ENCODE results near the gene MAPK8. TPM values are rescaled to one million over a fixed set of nuclear protein-coding genes. Genes with fewer than 3 reads are reported as not detected.

Gene MAPK8
- total RNA-seq, 1 donor from 2014 or later, result 22.4 TPM

DNA sequence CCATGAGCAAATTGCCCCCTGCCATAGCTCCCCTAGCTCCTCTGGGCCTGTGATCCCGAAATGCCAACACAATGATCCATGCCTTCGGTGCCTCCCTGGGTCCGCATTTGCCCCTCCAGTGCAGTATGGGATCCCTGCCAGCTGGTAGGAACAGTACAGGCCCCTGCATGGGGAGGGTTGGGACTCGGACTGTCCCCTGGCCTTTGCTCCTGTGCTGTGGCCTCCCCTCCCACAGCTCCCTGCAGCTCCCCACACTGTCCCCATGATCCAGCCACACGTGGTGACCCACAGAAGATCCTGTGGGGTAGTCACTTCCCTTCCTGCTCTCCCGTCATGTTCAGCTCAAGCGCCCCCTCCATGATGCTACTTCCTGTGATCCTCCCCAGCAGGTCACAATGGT, 140.3 kb downstream of the MAPK8 start:
- ATAC-seq (no peak), DNase-seq (ENCODE audit: low spot score) (no peak)

DNA sequence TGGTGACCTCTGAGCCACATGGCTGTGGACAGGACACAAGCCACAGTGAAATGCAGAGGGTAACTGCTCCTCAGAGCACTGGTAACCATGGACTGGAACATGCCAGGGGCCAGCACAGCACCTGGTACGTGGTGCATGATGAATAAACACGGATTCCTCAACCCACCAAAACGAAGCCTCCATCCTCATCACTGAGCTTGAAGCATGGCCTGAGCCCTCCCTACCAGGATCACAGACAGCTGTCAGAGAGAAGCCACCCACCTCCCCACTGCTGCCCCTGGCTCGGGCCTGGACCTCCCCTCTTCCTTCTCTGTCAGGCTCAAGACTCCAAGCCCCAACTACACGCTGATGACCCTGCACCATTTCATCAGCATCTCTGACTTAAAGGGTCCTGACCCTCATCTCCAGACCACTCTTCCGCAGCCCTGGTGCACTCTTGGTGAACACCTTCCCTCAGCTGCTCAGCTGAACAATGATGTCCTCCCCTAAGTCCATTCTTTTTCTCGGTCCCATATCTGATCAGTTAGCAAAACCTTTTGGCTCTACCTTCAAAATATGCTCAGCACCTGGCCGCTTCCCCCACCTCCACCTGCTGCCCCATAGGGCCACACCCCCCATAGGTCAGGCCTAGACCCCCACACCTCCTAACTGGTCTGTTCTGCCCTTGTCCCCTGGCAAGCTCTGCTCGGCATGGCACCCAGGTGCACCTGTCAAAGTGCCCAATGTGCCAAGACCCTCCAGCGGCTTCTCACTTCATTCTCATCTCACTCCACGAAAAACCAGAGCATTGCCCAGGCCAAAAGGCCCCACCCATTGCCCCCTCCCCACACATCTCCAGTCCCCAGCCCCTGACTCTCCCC, 141.1 kb downstream of the MAPK8 start:
- no peak for ATAC-seq
- peak; percentile 35 for DNase-seq (ENCODE audit: low spot score)

DNA sequence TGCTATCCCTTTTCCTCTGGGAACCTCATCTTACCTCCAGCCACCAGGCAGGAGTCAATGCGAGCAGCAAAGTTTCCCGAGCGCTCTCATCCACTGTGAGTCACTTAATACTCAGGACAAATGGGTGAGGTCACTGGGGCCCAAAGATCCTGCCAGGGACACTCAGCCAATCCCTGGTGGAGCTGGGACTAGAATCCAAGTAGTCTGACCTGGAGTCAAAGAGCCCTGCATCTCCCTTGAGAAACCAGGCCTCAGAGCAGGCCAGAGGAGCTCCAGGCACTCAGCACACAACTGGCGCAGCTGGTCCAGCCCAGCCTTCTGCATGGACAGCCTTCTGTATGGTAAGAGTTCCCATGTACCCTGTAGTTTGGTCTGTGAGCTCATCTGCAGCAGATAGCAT, 142.3 kb downstream of the MAPK8 start:
- ATAC-seq, result no peak
- DNase-seq (ENCODE audit: low spot score), result no peak

DNA sequence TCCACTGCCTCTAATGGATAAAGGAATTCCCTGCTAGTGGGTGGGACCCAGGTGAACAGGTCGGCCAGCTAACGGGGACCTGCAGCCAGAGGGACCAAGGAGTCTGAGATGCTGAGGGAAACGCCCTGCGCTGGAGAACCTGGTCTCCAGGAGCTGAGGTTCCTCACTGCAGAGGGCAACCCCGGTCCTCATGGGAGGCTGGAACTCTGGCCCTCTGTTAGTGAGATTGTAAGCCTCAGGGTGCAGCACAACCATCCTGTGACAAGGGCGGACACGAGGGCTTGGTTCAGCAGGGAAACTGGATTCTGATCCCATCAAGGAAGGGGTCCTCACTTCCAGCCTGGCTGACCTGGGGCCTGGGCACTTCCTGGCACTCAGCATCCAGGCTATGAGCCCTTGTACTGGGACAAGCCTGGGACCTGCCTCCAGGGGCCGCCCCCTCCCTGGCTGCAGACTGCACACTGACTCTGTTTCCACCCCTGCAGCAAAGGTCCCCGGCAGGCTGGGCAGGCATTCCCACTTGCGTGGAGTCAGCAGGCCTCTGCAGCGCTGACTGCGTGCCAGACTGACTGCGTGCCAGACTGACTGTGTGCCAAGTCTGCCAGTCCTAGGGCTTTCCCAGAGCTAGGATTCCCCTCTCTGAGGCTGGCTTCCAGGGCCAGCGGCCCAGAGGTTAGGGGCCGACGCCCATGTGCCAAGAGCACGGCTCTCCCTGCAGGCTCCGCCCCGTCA, 143.2 kb downstream of the MAPK8 start:
- DNase-seq (ENCODE audit: low spot score) (peak; percentile 43), ATAC-seq (no peak)

DNA sequence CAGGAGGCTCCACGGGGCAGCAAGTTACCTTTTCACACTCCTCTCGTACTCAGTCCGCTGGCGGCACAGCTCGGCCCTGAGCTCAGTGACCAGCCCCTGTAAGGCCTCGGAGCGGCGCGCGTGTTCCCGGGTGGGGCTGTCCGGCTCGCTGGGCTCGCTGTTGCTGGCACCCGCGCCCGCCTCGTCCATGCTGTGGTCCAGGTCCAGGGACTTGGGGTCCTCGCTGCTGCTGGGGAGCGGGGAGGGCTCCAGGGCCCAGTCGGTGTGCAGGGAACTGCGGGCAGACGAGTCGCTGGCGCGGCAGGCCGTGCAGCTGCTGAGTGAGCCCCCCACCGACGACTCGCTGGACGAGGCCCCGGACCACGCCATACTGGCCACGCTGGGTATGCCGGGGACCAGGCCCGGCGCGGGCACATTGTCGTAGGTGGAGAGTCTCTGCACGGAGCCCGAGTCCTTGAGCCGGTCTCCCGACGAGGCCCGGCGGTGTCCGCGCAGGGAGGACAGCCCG, 143.8 kb downstream of the MAPK8 start:
- ATAC-seq (no peak), DNase-seq (ENCODE audit: low spot score) (no peak)

DNA sequence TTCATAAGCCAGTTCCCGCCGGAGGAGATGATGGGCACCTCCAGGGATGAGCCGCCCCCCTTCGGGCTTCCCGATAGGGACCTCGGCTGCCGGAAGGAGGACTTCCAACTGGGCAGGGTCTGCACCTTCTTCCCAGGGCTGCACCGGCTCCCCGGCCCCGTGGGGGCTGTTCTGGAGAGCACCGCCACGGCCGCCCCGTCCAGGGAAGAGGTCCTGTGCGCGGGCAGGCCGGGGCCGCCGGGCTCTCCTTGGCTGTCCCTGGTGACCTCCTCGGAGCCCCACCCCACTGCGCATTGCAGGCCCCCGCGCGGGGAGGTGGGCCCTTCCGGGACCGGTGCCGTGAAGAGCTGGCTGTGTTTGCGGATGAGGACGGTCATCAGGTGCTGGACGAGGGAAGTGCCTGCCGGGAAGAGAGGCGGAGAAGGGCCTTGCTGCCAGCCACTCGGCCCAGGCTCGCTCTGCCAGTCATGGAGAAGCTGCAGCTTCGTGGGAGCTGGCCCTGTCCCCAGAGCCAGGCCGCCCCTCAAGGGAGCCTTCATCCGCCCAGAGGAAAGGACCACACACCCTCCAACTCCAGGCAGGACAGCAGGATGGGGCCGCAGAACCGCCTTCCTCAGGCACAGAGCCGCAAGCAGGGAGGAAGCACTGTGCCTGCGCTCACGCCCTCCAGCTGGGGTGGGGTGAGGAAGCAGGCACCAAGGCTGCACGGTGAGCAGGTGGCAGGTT, 144.4 kb downstream of the MAPK8 start:
- ATAC-seq, result no peak
- DNase-seq (ENCODE audit: low spot score), result peak; percentile 41

DNA sequence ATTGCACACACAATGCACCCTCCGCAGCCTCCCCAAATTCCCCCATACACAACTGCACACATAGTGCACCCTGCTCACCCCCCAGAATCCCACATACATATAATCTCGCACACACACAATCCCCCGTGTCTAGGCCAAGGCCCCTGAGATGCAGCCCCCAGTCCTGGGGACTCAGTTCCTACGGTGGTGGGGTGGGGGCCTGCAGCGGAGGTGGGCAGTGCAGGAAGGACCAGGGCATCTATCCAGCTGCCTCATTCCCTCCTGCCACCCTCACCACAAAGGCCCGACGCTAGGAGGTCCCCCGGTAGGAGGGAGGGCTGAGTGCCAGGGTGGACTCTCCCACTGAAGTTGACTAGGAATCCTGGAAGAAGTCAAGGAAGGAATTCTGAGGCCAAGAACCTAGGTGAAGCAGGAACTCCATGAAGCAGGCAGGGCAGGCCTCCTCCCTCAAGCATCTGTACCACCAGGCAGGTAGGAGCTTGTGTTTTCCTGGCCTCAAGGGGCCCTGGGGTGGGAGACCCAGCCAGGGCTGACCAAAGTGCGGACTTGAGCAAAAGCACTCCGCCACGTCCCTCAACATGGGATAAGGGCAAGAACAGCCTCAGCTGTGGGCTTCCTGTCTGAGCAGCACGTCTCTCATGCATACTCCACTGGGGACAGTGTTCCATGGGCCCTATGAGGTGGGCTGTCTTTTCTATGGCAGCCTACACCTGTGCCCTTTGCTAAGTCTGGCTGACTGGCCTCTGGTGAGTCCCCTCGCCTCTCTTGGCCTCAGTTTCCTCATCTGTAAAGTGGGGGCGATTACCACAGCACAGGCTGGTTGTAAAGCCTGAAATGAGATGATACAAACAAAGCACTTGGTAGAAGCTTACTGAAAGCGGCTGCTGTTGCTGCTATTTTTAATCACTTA, 145.7 kb downstream of the MAPK8 start:
- ATAC-seq (no peak), DNase-seq (ENCODE audit: low spot score) (no peak)

DNA sequence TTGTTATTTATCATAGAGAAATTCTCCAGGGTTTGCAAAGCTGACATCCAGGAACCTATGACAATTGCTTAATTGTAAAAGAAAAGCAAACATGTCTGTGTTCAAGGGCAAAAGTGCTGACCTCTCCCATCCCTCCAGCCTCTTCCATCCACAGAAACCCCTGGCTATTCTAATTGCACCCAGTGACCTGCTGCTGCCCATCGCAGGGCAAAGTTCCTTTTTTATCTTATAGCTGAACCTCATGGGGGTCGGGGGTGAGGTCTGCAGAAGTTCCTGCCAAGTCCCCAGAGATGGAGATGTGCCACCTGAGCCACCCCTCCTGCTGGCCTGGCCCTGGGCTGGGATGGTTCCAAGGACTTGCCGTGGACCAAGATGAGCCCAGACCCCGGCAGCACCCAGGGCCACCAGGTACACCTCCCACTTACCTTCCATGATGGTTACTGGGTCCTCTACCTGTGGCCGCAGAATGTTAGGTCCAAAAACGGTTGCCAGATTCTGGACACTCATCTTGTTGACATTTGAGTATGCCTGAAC, 146.5 kb downstream of the MAPK8 start:
- ATAC-seq (no peak), DNase-seq (ENCODE audit: low spot score) (peak; percentile 36)

DNA sequence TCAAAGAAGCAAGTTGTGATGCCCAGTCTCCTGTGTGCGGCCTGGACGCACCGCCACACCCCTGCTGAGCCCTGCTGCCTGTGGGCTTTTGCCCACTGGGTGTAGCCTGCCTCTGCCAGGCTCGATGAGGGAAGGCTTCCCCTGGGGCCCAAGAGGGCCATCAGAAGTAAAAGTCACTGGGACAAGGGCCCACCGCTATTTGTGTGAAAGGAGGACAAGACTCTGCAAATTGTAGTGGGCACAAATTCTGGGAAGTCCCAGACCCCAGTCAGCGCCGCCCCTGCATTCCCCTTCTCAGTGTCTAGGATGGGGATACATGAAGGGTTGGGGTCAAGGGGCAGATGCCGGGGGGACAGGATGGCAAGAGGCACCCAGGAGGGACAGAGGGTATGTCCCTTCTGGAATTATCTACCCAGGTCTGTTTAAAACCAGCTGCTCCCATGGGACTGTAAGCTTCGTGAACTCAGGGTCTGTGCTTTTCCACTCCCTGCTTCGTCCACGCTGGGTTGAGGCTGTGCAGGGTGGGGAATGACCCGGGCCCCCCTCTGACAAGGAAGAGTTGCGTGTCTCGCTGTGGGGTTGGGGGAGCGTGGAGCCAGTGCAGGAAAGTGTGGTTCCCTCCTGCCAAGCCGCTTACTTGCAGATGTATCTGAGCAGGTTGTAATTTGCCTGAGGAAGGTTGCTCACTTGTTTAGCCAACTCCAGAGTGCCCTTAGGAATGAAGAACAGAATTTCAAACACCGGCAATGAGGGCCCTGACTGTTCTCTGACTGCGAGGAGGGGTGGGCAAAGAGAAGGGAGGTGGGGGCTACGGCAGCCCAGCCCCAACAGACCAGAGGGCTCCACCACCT, 147.2 kb downstream of the MAPK8 start:
- DNase-seq (ENCODE audit: low spot score) (peak; percentile 36), ATAC-seq (no peak)

DNA sequence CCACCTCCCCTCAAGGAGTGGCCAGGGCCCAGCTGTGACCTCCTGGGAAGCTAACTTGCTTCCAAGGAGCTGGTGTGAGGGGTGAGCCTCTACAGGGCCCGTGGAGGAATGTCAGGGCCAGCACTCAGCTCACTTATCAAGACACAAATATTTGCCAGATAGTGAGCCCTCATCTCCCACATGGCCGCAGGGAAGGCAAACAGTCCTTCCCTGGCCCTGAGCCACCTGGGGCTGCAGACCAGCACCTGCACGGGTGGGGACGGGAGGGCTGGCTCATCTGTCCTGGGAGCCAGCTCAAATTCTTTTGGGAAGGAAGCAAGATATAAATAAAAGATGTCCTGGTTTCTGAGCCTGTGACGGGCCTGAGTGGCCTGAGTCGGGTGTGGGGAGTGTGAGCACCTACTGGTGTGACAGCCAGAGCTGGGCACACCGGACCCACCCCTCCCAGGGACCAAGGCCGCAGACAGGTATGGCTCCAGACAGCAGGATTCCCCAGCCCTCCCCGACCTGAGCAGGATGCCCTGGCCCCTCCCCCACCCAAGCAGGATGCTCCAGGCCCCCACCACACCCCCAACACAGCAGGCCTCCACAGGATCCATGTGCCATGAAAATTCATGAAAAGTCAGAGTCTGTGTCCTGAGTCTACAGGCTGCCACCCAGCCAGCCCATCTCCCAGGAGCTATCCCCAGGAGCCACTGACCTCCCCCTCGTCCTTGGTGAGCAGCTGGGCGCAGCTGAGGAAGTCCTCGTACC, 148.0 kb downstream of the MAPK8 start:
- ATAC-seq (no peak), DNase-seq (ENCODE audit: low spot score) (peak; percentile 38)

DNA sequence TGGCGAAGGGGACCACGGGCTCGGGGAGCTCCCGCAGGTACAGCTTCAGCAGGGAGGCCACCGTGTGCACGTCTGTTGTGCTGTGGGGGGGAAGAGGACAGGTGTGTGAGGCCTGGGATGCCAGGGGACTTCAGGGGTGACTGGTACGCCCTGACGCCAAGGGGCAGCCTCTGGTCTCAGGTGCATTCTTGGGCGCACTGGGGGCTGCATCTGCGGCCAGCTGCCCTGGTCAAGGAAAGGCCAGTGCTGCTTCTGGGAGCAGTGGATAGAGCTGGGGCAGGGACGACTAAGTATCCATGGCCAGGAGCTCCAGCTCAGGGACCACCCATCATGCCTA, 148.5 kb downstream of the MAPK8 start:
- peak; percentile 31 for DNase-seq (ENCODE audit: low spot score)
- no peak for ATAC-seq

DNA sequence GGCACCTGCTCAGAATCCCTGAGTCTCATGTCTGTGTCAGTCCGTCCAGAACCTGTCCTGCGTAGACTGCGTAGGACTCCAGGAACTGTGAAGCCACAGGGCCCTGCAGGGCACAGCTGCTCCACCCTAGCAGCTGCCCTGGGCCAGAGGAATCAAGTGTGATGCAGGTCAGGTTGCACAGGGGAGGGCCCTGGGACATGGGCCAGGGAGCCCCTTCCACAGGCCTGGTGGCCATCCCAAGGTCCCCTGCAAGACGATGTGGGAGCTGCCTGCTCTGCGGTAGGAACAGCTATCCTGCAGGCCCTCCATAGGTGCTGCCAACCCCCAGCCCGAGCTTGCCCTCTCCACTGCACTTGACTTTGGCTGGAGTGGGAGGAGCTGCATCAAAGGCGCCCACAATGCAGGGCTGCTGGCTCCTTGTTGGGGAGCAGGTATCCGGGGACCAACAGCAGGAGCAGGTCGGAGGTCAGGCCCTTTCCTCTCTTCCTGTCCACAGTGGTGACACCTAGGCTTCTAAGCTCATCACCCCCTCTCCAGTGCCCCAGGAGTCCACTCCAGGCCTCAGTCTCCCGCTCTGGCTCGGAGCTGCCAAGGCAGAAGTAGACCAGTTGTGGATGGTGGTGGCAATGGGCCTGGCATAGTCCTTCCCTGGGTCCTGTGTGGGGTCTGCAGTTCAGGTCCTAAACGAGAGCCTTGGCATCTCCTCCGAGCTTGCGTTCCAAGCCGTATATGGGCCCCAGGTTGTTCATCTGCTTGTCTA, 149.1 kb downstream of the MAPK8 start:
- DNase-seq (ENCODE audit: low spot score) (peak; percentile 34), ATAC-seq (no peak)

DNA sequence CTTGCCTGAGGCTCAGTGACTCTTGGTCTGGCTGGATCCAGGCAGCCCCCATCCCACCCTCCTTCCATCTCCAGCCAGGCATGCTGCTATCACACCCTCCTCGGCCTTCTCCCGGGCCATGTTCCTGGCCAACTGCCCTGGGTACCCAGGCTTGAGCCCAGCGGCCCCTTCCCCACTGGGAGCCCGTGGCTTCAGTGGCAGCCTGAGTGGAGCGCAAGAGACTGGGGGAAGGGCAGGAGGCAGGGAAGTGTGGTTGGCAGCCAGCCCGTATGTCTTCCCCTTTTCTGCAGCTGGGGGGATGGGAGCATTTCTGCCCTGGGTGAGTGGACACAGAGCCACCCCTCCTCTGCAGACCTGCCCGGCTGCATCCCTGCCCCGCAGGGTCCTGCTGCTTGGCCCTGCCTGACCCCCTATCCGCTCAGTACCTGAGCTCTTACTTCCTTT, 149.9 kb downstream of the MAPK8 start:
- peak; percentile 54 for ATAC-seq
- peak; percentile 45 for DNase-seq (ENCODE audit: low spot score)

DNA sequence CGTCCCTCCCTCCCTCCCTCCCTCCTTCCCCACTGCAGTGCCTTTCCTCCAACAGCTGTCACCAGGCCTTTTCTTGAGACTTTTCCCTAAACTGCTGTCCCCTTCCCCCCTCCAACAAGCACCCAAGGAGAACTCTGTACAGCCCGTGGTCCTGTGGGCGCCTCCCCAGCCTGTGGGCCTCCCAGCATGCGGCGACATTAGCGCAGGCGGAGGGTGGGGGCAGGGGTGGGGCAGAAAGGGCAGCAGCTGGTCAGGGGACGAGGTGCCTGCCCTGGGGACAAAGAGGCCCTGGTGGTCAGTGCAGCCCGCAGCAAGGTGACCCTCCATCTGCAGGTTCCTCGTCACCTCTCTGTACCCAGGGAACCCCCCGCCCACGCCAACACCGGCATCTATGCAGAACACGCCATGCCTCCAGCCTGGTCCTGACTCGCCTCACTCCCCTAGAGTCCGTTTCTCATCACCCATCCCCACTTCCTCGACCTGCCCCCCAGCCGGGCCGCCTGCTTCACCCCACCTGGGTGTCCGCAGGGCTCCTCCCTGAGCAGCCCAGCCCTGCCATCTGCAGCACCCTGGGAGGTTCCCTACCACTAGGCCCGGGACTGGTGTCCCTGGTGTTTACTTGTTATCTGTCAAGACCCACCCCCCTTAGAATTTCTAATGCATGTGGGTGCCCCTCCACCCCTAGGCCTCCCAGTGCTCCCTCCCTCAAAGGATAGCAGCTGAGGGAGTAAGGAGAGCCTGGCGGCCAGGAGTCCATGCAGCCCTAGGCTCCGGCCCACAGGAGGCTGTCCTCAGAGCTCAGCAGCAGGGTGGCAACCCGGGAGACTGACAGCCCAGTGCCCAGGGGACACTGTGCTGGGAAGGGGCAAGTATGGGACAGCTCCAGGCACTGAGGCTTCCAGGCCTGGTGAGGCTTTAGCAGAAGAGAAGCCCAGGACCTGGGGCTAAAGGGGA, 150.6 kb downstream of the MAPK8 start:
- peak; percentile 40 for DNase-seq (ENCODE audit: low spot score)

DNA sequence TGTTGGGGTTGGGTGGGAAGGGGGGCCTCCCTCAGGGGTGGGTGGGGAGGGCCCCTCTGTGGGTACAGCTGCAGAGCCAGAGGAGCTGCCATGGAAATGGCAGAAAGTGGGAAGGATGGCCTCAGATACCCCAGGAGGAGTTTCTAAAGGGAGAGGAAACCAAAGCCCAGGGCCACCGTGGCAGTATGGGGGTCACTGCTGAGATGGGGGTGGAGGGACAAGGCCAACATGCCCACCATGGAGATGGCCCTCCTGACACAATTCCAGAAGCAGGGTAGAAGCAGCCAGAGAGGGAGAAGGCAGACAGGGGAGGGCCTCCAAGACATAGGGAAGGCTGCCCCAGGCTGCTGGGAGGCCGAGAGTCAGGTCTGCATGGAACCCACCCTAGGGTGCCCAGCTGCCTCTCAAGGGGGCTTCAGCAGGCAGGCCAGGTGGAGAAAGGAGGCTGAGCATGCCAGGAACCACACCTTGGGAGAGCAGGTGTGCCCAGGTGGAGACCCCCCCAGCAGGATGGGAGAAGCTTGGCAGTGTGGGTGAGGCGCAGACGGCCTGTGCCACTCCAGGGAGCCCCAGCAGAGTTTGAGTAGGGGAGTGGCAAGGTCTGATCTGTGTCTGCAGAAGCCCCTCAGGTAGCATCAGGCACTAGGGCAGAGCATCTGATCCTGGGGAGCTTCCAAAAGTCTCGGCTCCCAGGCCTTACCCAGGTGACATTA, 151.6 kb downstream of the MAPK8 start:
- ATAC-seq (no peak), DNase-seq (ENCODE audit: low spot score) (peak; percentile 33)

More for the DNA sequence above, 150.6 kb downstream of the MAPK8 start:
- ATAC-seq, result no peak

DNA sequence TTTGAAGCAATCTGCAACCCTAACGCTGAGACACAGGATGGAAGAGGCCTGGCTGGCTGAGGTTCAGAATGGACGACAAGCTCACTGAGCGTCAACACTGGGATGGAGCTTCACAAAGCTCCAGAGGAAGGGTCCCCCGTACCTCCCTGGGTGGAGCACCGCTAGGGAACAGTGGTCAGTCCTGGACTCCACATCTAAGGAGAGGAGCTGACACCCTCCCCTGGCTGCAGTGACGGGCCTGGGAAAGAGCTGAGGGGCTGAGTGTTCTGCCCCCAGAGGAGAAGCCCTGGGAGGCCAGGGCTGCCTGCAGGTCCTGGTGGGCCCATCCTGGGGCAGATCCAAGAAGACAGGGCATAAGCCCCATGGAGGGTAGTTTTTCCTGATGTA, 152.2 kb downstream of the MAPK8 start:
- ATAC-seq (no peak), DNase-seq (ENCODE audit: low spot score) (no peak)
